NCI-H1417 (cell line): ENCODE measurements around the gene AK6.
"Not testable (repeated sequence)": the region's sequence is repeated elsewhere in the genome, so short reads cannot be mapped to it uniquely, and the experiment has no call there.

Experiments used
- DNase-seq, 3 experiments: peaks; one replicate each; lab custom pipeline; 2025; lab: John Stamatoyannopoulos, UW

Gene AK6

GRCh38 chr5:69369340-69370121 lies at the start of gene AK6, which contains the start of the genes RAD17 and TAF9:
AK6 (minus strand) TSS chr5:69369520; CDS start chr5:69369490, 30 bp downstream.
RAD17 (plus strand) TSS chr5:69369818; CDS start chr5:69372209, 2,391 bp downstream.
TAF9 (minus strand) TSS chr5:69369520; CDS start chr5:69365737, 3,783 bp downstream.
- peak; percentile 93 to 96 (median 96) for DNase-seq

- DNase-seq, result no peak
Observed at GRCh38 chr5:69418554-69418953, 49.2 kb upstream of the AK6 start.

- DNase-seq, result peak in 1 of 3 experiments; percentile 21
Observed at GRCh38 chr5:69416699-69417098, 47.4 kb upstream of the AK6 start.

- DNase-seq, result peak in 2 of 3 experiments; percentile 34 to 51
Observed at GRCh38 chr5:69416180-69416579, 46.9 kb upstream of the AK6 start.

GRCh38 chr5:69415584-69415958 lies 46.3 kb upstream of the AK6 start:
- DNase-seq, result peak in 2 of 3 experiments; percentile 50 to 64

- DNase-seq, result peak; percentile 87 to 97 (median 87)
Observed at GRCh38 chr5:69414885-69415583, 45.7 kb upstream of the AK6 start, which contains the start of gene MARVELD2. MARVELD2 (plus strand) TSS chr5:69415116; CDS start chr5:69419386, 4,270 bp downstream.

- DNase-seq, result no peak
Observed at GRCh38 chr5:69404659-69405330, 35.5 kb upstream of the AK6 start.

- no peak for DNase-seq
Observed at GRCh38 chr5:69378376-69378775, 9.1 kb upstream of the AK6 start.

- no peak for DNase-seq
Observed at GRCh38 chr5:69374911-69375446, 5.7 kb upstream of the AK6 start.

GRCh38 chr5:69372394-69372793 lies 3.1 kb upstream of the AK6 start:
- DNase-seq, result no peak

GRCh38 chr5:69370335-69370734 lies 1.0 kb upstream of the AK6 start:
- not testable (repeated sequence) for DNase-seq

- peak in 1 of 3 experiments; percentile 67 for DNase-seq
Observed at GRCh38 chr5:69368458-69369339, 621 bp downstream of the AK6 start.

GRCh38 chr5:69367697-69368279 lies 1.5 kb downstream of the AK6 start:
- DNase-seq, result no peak

GRCh38 chr5:69364850-69365249 lies 4.5 kb downstream of the AK6 start:
- DNase-seq, result no peak

GRCh38 chr5:69364414-69364813 lies 4.9 kb downstream of the AK6 start:
- peak in 1 of 3 experiments; percentile 1 for DNase-seq

GRCh38 chr5:69360442-69360841 lies 8.9 kb downstream of the AK6 start:
- no peak for DNase-seq

- DNase-seq, result no peak
Observed at GRCh38 chr5:69359699-69360098, 9.6 kb downstream of the AK6 start.

- no peak for DNase-seq
Observed at GRCh38 chr5:69350664-69351063, 18.7 kb downstream of the AK6 start.

- no peak for DNase-seq
Observed at GRCh38 chr5:69343083-69343482, 26.2 kb downstream of the AK6 start.

GRCh38 chr5:69341520-69342161 lies 27.7 kb downstream of the AK6 start:
- DNase-seq, result no peak
